Kidney (tissue), 14 donors: Measurements from ENCODE around the gene ACADS. TPM values are rescaled to one million over a fixed set of nuclear protein-coding genes. Genes with fewer than 3 reads are reported as not detected.

ENCODE experiments used
- DNase-seq, 5 donors: peaks; one replicate each; pipeline ENCODE4 v3.0.0-alpha.2; 2013 to 2020
- FAIRE-seq: peaks from 2 replicates; lab custom pipeline; 2012; peaks lifted over from hg19 to GRCh38; lab: Jason Lieb, UNC
- H3K27ac ChIP-seq, 2 donors: one replicate each; pipeline ENCODE4 v1.7.0; 2013; ENCODE audit warnings: low read depth in 2 of 2, low read length in 2 of 2, inconsistent platforms in 1 of 2
- H3K27me3 ChIP-seq: one replicate; pipeline ENCODE4 v1.7.1; 2013; ENCODE audit warnings: low read length, inconsistent platforms; ENCODE audit not compliant: control insufficient read depth, insufficient read depth
- H3K36me3 ChIP-seq, 3 donors: one replicate each; pipeline versions ENCODE4 v1.7.0 to v1.7.1; 2013; ENCODE audit warnings: low read length in 3 of 3, control low read depth in 1 of 3, inconsistent platforms in 1 of 3; ENCODE audit not compliant: insufficient read depth in 3 of 3, control insufficient read depth in 2 of 3
- H3K4me1 ChIP-seq, 3 donors: one replicate each; pipeline versions ENCODE4 v1.7.0 to v1.7.1; 2013; ENCODE audit warnings: low read length in 3 of 3, inconsistent platforms in 1 of 3, low read depth in 1 of 3; ENCODE audit not compliant: control insufficient read depth in 2 of 3, insufficient read depth in 2 of 3
- H3K4me3 ChIP-seq, 3 donors: one replicate each; pipeline versions ENCODE4 v1.7.0 to v1.8.1; 2013; ENCODE audit warnings: low read length in 3 of 3, control low read depth in 1 of 3, inconsistent platforms in 1 of 3
- H3K9ac ChIP-seq, 3 donors: one replicate each; pipeline versions ENCODE4 v1.7.0 to v1.7.1; 2013; ENCODE audit warnings: low read length in 3 of 3, control low read depth in 1 of 3, inconsistent platforms in 1 of 3
- H3K9me3 ChIP-seq, 3 donors: one replicate each; pipeline versions ENCODE4 v1.7.0 to v1.7.1; 2013; ENCODE audit warnings: low read length in 3 of 3, control low read depth in 1 of 3, inconsistent platforms in 1 of 3; ENCODE audit not compliant: control insufficient read depth in 2 of 3, insufficient read depth in 1 of 3
- CTCF ChIP-seq: IDR thresholded peaks from 3 replicates; pipeline ENCODE4 v1.5.1; 2012; ENCODE audit warnings: mild to moderate bottlenecking, moderate library complexity, borderline replicate concordance; ENCODE audit not compliant: insufficient read depth; ENCODE audit errors: extremely low read depth
- intact Hi-C: fragments of 100-400 bp; cut with DNase I; formaldehyde crosslinking; loops from one replicate; pipeline ENCODE4 v1.11.1; 2022
- polyA plus RNA-seq: library from polyadenylated mRNA; stranded (reverse); fragments of 350-450 nt; fragmentation: Illumina TruSeq; extraction: RNeasy Lipid Tissue Mini Kit (QIAGEN cat#74804); gene quantifications from one replicate; pipeline ENCODE4 v1.2.3, GENCODE V29; 2014; ENCODE audit warnings: low read depth, low replicate concordance; ENCODE audit not compliant: insufficient read depth
- total RNA-seq: library from RNA; stranded (reverse); fragmentation: NEBNext Ultra II Directional; extraction: Animal tissue kit (Norgen Biotek cat#: 25700); gene quantifications from one replicate; pipeline ENCODE4 v1.2.1, GENCODE V29; 2021
- donor health status: control.
- donor health status: control.
- donor health status: control.
- donor health status: control.
- donor health status: control.
- donor health status: DM: yes; HTN: yes; CAD: no.
- donor health status: Normal renal cell carcinoma (clear cell type).

The ACADS gene
- total and polyA plus RNA-seq, 2 donors from 2014 or later, result 24.4 to 133 TPM

GRCh38 chr12:120787889-120788288 lies 62.3 kb downstream of the ACADS start:
- TF ChIP-seq CTCF, result no peak
- Histone ChIP-seq H3K9me3 (no peaks in the 10 kb centered on the region), H3K27ac (no peak overlapping the region), H3K4me1 (peaks cover 0 to 3% (median 0%) of the 10 kb centered on the region in 3 donors), H3K4me3 (no peak overlapping the region), H3K9ac (no peak overlapping the region), H3K36me3 (peaks cover 0 to 3% (median 2%) of the 10 kb centered on the region in 3 donors), H3K27me3 (no peaks in the 10 kb centered on the region)
- intact Hi-C loops, result no loop called here
- no peak for FAIRE-seq
- no peak for DNase-seq

Other genes with a start within 250 kb of the ACADS start
- gene DYNLL1, start 229.7 kb upstream of the ACADS start, total RNA-seq, result 258 TPM
- gene DYNLL1, start 229.7 kb upstream of the ACADS start, polyA plus RNA-seq, result 757 TPM
- gene COQ5, start 196.7 kb upstream of the ACADS start, total RNA-seq, result 26.5 TPM
- gene COQ5, start 196.7 kb upstream of the ACADS start, polyA plus RNA-seq, result 60.8 TPM
- 229 TPM for gene RNF10, start 191.5 kb upstream of the ACADS start, total RNA-seq
- 220 TPM for gene RNF10, start 191.5 kb upstream of the ACADS start, polyA plus RNA-seq
- gene POP5, start 144.4 kb upstream of the ACADS start, total RNA-seq, result 50.0 TPM
- gene POP5, start 144.4 kb upstream of the ACADS start, polyA plus RNA-seq, result 111 TPM
- 2.0 TPM for gene CABP1, start 85.2 kb upstream of the ACADS start, total RNA-seq
- 24.1 TPM for gene CABP1, start 85.2 kb upstream of the ACADS start, polyA plus RNA-seq
- 146 TPM for gene MLEC, start 38.7 kb upstream of the ACADS start, total RNA-seq
- gene MLEC, start 38.7 kb upstream of the ACADS start, polyA plus RNA-seq, result 60.3 TPM
- 44.5 TPM for gene UNC119B, start 15.4 kb upstream of the ACADS start, total RNA-seq
- gene UNC119B, start 15.4 kb upstream of the ACADS start, polyA plus RNA-seq, result 29.4 TPM
- 51.9 TPM for gene SPPL3, start 178.5 kb downstream of the ACADS start, total RNA-seq
- gene SPPL3, start 178.5 kb downstream of the ACADS start, polyA plus RNA-seq, result 23.8 TPM